Stimulated activated memory B cell treated with anti-CD40 and anti-IgM and Interleukin-4, amounts not matched to agents 10 μg/mL and 1 μg/mL and 100 μg/mL, for 72 hours (primary cell): ENCODE measurements around the gene KCNG2.

Source experiments
- ATAC-seq: fragments of 150-1000 bp; cut with Tn5 transposase; 2 replicates; pipeline ENCODE4 v1.10.0; 2021
- H3K27ac Mint-ChIP-seq: one replicate; pipeline ENCODE4 v1.8.0; 2022; ENCODE audit warnings: mild to moderate bottlenecking, mixed read lengths
- H3K27me3 Mint-ChIP-seq: one replicate; pipeline ENCODE4 v1.8.0; 2022; ENCODE audit warnings: mixed read lengths
- H3K36me3 Mint-ChIP-seq: one replicate; pipeline ENCODE4 v1.8.0; 2022; ENCODE audit warnings: mixed read lengths
- H3K4me1 Mint-ChIP-seq: one replicate; pipeline ENCODE4 v1.8.0; 2022; ENCODE audit warnings: mixed read lengths
- H3K4me3 Mint-ChIP-seq: one replicate; pipeline ENCODE4 v1.8.0; 2022; ENCODE audit warnings: mild to moderate bottlenecking, moderate library complexity, mixed read lengths
- H3K9me3 Mint-ChIP-seq: one replicate; pipeline ENCODE4 v1.8.0; 2022; ENCODE audit warnings: mixed read lengths

KCNG2 gene

DNA sequence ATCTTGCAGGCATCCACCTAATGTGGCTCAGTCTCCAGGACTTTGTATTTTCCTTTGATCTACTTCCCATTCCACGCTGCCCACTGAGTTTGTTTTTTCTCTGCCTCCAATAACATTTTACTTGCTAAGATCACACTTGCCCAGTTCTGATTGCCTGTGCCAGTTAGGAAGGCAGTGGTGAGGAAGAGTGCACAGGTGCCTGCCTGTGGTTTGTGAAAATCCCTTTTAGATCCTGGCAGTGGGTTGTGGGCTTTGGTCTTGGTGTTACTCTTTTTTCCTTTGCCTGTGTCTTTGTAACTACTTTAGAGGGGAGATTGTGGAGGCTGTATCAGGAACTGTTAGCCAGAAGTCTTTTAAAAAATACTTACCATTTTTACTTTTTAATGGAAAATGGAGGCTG is 36.9 kb upstream of the KCNG2 start:
- Mint-ChIP-seq H3K27me3 (no peaks in the 10 kb centered on the region), H3K4me3 (no peak overlapping the region), H3K27ac (no peak overlapping the region), H3K36me3 (peaks cover 42% of the 10 kb centered on the region), H3K9me3 (peaks cover 19% of the 10 kb centered on the region), H3K4me1 (no peaks in the 10 kb centered on the region)
- no peak for ATAC-seq

GRCh38 chr18:79763407-79763806 is 34.3 kb upstream of the KCNG2 start:
- ATAC-seq, result no peak
- Mint-ChIP-seq H3K36me3 (peaks cover 23% of the 10 kb centered on the region), H3K27me3 (peaks cover 15% of the 10 kb centered on the region), H3K9me3 (peaks cover 18% of the 10 kb centered on the region), H3K27ac (no peak overlapping the region), H3K4me3 (no peak overlapping the region), H3K4me1 (no peaks in the 10 kb centered on the region)

DNA sequence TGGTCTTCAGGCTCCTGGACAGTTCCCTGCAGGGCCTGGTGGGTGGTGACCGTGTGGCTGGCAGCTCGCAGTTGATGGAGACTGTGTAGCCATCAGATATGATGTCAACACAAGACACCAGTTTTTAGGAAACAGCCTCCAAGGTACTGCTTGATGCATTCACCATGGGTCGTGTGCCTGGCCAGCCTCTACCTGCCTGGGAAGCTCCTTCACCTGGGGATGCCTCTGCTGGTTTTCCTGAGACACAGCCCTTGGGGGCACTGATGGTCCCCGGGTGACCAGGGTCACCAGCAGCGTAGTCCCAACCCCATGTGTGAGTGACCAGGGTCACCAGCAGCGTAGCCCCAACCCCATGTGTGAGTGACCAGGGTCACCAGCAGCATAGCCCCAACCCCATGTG is 33.6 kb upstream of the KCNG2 start:
- Mint-ChIP-seq H3K36me3 (peaks cover 18% of the 10 kb centered on the region), H3K27ac (no peak overlapping the region), H3K4me3 (no peak overlapping the region), H3K9me3 (peaks cover 16% of the 10 kb centered on the region), H3K4me1 (no peaks in the 10 kb centered on the region), H3K27me3 (peaks cover 15% of the 10 kb centered on the region)
- ATAC-seq, result no peak

GRCh38 chr18:79765491-79766245 is 32.1 kb upstream of the KCNG2 start:
- Mint-ChIP-seq H3K4me1 (no peaks in the 10 kb centered on the region), H3K36me3 (peaks cover 6% of the 10 kb centered on the region), H3K9me3 (peaks cover 13% of the 10 kb centered on the region), H3K27me3 (peaks cover 15% of the 10 kb centered on the region), H3K27ac (no peak overlapping the region), H3K4me3 (no peak overlapping the region)
- ATAC-seq, result no peak

DNA sequence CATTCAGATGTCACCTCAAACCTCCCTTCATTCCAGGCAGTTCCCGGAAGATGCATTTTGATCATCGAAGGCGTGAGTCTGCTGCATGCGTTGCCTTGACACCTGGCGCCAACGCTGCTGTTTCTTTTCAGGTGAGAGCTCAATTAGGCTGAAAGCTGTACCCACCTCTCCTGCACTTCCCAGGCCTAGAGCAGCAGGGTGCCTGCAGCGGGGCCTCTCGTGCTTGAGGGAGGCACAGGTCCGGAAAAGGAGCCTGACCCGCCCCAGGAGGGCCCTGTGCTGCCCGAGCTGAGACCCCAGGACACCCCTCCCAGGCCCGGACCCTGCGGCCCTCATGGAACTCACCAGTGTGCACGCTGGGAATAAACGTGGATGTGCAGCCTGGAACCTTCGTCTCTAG is 31.4 kb upstream of the KCNG2 start:
- Mint-ChIP-seq H3K27me3 (peaks cover 15% of the 10 kb centered on the region), H3K9me3 (peaks cover 13% of the 10 kb centered on the region), H3K4me1 (no peaks in the 10 kb centered on the region), H3K4me3 (no peak overlapping the region), H3K27ac (no peak overlapping the region), H3K36me3 (peaks cover 6% of the 10 kb centered on the region)
- no peak for ATAC-seq

- H3K27me3 Mint-ChIP-seq, result peaks cover 31% of the 10 kb centered on the region
- H3K27ac Mint-ChIP-seq, result no peak overlapping the region
- H3K9me3 Mint-ChIP-seq, result peaks cover 6% of the 10 kb centered on the region
- no peak for ATAC-seq
- H3K4me1 Mint-ChIP-seq, result no peaks in the 10 kb centered on the region
- peaks cover 6% of the 10 kb centered on the region for H3K36me3 Mint-ChIP-seq
- H3K4me3 Mint-ChIP-seq, result no peak overlapping the region
Measured at GRCh38 chr18:79768745-79769144, 29.0 kb upstream of the KCNG2 start.

DNA sequence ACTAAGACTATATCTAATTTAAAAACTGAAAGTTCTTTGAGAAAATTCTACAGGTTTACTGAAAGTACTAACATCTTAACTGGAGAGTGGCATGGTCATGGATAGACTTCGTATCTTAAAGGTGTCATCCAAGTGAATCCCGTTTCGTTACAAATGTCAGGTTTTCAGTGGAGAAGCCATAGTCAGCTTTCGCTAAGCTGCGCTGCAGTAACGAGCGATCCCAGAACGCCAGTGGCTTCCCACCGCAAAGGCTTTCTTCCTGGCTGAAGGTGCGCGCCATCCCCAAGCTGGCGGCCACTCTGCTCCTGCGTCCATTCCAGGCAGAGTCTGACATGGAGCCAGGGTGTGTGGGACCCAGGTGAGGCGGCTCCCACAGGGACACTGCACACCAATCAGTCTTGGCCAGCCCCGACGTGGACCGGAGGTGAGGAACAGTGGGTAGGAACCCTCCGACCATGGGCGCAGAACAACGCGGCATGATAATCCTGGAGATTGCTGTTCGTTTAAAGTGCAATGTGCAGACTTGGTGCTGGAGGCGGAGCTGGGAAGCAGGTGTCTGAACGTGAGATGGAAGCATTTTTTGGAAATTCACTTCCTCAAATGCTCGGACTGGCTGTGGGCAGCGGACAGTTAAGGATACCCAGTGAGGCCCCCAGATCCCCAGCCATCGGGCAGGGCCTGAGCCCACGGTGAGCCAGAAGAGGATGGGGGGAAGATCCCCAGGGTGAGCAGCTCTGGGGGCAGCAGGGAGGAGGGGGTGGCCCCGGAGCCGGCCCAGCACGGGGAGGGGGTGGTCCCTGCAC is 27.8 kb upstream of the KCNG2 start:
- peaks cover 37% of the 10 kb centered on the region for H3K27me3 Mint-ChIP-seq
- H3K4me3 Mint-ChIP-seq, result no peak overlapping the region
- H3K27ac Mint-ChIP-seq, result no peak overlapping the region
- peaks cover 6% of the 10 kb centered on the region for H3K9me3 Mint-ChIP-seq
- H3K36me3 Mint-ChIP-seq, result peaks cover 6% of the 10 kb centered on the region
- no peaks in the 10 kb centered on the region for H3K4me1 Mint-ChIP-seq
- peak; percentile 58 for ATAC-seq

DNA sequence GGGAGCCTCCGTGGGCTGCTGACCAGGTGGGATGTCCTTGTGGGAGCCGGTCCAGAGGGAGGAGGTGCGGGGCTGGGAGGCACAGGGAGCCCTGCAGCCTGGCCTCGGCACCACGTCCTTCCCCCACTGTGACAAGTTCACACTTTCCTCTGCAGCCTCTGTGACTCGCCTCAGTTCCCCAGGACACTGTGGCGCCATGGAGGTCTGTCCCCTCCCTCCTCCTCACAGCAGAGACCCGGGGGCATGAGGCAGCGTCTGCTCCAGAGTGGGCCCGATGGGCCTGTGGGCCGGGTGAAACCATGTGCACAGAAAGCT is 27.3 kb upstream of the KCNG2 start:
- Mint-ChIP-seq H3K27me3 (peaks cover 41% of the 10 kb centered on the region), H3K9me3 (peaks cover 6% of the 10 kb centered on the region), H3K36me3 (peaks cover 6% of the 10 kb centered on the region), H3K27ac (no peak overlapping the region), H3K4me3 (no peak overlapping the region), H3K4me1 (no peaks in the 10 kb centered on the region)
- ATAC-seq, result no peak

DNA sequence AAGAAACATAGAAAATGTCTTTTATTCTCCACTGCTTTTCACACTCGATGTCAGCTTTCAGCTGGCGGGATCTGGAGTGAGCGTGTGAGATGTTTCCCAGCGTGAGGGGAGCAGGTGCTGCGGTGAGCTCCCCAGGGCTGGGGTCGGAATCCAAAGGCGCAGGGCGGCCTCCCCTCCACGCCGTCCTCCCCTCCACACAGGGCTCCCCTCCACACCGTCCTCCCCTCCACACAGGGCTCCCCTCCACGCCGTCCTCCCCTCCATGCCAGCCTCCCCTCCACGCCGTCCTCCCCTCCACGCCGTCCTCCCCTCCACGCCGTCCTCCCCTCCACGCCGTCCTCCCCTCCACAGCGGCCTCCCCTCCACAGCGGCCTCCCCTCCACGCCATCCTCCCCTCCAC is 26.9 kb upstream of the KCNG2 start:
- H3K27ac Mint-ChIP-seq, result no peak overlapping the region
- H3K36me3 Mint-ChIP-seq, result peaks cover 6% of the 10 kb centered on the region
- ATAC-seq, result no peak
- H3K27me3 Mint-ChIP-seq, result peaks cover 45% of the 10 kb centered on the region
- no peak overlapping the region for H3K4me3 Mint-ChIP-seq
- peaks cover 6% of the 10 kb centered on the region for H3K9me3 Mint-ChIP-seq
- no peaks in the 10 kb centered on the region for H3K4me1 Mint-ChIP-seq

- H3K4me1 Mint-ChIP-seq, result no peaks in the 10 kb centered on the region
- no peak overlapping the region for H3K27ac Mint-ChIP-seq
- ATAC-seq, result no peak
- H3K36me3 Mint-ChIP-seq, result peaks cover 6% of the 10 kb centered on the region
- H3K9me3 Mint-ChIP-seq, result peaks cover 7% of the 10 kb centered on the region
- H3K27me3 Mint-ChIP-seq, result peaks cover 53% of the 10 kb centered on the region
- H3K4me3 Mint-ChIP-seq, result no peak overlapping the region
Measured at GRCh38 chr18:79771446-79772107, 26.2 kb upstream of the KCNG2 start.

DNA sequence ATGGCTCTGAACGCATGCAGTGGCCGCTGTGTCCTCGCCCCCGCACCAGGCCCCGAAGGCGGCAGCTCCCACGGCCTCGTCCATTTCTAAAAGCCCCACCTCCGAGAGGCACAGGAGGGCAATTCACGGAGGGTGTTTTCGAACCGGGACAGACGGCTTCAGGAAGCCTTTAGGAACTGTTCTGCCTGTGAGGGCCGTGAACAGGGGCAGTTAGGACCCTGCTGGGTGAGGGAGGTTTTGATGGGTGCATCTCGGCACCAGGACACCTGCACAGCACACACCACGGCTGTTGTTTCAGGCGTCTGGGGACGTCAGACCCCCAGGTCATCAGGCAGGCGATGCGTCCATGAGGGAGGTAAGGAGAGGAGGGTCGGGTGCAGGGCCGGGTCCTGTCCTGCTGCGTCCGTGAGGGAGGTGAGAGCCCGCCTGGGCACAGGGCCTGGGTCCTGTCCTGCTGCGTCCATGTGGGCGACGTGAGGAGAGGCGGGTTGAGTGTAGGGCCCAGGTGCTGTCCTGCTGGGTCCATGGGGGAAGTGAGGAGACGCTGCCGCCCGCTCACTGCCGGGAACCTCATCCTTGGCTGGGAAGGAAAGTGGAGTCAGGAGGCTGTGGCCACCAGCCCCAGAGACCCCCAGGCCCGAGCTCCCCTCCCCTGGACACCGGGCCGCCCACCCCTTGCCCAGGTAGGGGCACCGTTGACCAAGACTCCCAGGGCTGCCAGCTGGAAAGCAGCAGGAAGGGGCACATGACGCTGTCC is 25.5 kb upstream of the KCNG2 start:
- H3K9me3 Mint-ChIP-seq, result peaks cover 10% of the 10 kb centered on the region
- H3K36me3 Mint-ChIP-seq, result peaks cover 6% of the 10 kb centered on the region
- no peak overlapping the region for H3K4me3 Mint-ChIP-seq
- no peak overlapping the region for H3K27ac Mint-ChIP-seq
- no peak for ATAC-seq
- H3K4me1 Mint-ChIP-seq, result no peaks in the 10 kb centered on the region
- H3K27me3 Mint-ChIP-seq, result peaks cover 54% of the 10 kb centered on the region

DNA sequence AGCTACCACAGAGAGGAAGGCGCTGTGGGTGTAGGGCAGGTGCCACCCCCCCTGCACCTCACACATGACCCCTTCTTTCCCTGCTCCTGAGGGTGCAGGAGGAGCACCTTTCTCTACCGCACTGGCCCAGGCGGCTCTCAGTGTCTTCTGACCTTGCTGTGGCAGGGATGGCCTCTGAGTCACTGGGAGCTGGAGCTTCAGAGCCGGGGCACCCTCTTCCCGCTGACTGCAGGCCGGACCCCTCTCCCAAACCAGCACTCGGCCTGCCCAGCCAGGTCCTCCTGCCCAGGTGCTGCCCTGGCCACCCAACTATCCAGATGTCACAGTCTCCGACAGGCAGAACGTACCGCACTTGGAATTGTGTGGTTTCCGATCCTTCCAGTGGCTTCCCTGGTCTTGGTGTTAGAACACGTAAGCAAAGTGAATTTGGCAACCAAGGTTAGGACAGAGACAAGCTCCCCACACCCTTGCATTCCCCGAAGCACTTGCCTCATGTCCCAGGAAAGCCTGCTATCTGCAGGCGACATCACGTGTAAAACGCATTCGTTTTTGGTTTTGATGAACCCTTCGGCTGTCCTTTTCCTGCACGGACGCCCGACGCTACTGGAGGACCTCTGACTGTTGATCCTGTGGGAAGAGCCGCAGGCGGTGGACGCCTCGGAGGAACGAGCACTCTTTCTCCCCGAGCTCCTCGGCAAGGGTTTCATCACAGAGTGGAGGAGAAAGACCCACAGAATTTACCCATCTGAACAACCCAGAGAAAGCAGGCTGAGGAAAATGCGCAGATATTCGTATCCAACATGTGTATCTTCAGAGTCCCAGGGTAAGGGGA is 24.7 kb upstream of the KCNG2 start:
- Mint-ChIP-seq H3K9me3 (peaks cover 9% of the 10 kb centered on the region), H3K4me3 (no peak overlapping the region), H3K27me3 (peaks cover 54% of the 10 kb centered on the region), H3K27ac (no peak overlapping the region), H3K36me3 (peaks cover under 1% of the 10 kb centered on the region), H3K4me1 (no peaks in the 10 kb centered on the region)
- no peak for ATAC-seq

DNA sequence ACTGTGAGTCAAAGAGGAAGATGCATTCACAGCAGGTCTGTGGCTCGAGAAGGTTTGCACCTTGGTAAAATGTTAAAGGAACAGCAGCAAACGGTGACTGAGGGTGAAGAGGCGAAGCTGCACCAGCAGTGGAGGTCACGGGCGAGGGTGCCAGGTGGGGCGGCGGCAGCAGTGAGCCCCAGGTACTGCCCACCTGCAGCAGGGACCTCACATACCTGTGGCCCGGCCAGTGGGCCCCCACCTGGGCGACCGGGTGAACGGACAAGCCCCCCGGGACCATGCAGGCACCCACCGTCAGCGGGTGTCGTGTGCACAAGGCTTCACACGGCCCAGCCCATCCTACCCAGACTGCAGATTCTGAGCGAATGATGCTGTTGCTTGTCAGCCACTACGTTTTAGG is 23.6 kb upstream of the KCNG2 start:
- Mint-ChIP-seq H3K36me3 (no peaks in the 10 kb centered on the region), H3K4me3 (no peak overlapping the region), H3K9me3 (peaks cover 7% of the 10 kb centered on the region), H3K27ac (no peak overlapping the region), H3K27me3 (peaks cover 63% of the 10 kb centered on the region), H3K4me1 (no peaks in the 10 kb centered on the region)
- ATAC-seq, result no peak

- Mint-ChIP-seq H3K4me1 (no peaks in the 10 kb centered on the region), H3K36me3 (no peaks in the 10 kb centered on the region), H3K27ac (no peak overlapping the region), H3K27me3 (peaks cover 67% of the 10 kb centered on the region), H3K4me3 (no peak overlapping the region), H3K9me3 (peaks cover 7% of the 10 kb centered on the region)
- ATAC-seq, result no peak
Measured at GRCh38 chr18:79775441-79776221, 22.1 kb upstream of the KCNG2 start.
